GM08714 (cell line): ENCODE data around the gene CCDC188.

Experiments
- H3K4me3 ChIP-seq: fragments of 200-500 bp; sonication (Bioruptor generic); 2 replicates; pipeline ENCODE4 v1.5.1; 2014; ENCODE audit warnings: mild to moderate bottlenecking, low read length, inconsistent platforms
- ZNF274 ChIP-seq: IDR thresholded peaks from 2 replicates; pipeline ENCODE4 v1.6.1; 2012; ENCODE audit warnings: mild to moderate bottlenecking, low read depth, low read length

The CCDC188 gene

GRCh38 chr22:20110359-20110985 lies 40.4 kb downstream of the CCDC188 start:
- TF ChIP-seq ZNF274, result no peak
- H3K4me3 ChIP-seq, result no peak overlapping the region

- TF ChIP-seq ZNF274, result no peak
Observed at GRCh38 chr22:20109411-20110358, 41.2 kb downstream of the CCDC188 start.

GRCh38 chr22:20108757-20109230 lies 42.1 kb downstream of the CCDC188 start:
- no peak overlapping the region for H3K4me3 ChIP-seq
- TF ChIP-seq ZNF274, result no peak

More at GRCh38 chr22:20109411-20110358, 41.2 kb downstream of the CCDC188 start:
- H3K4me3 ChIP-seq, result no peak overlapping the region

GRCh38 chr22:20107951-20108756 lies 42.7 kb downstream of the CCDC188 start:
- no peak for TF ChIP-seq ZNF274
- no peak overlapping the region for H3K4me3 ChIP-seq

- no peak overlapping the region for H3K4me3 ChIP-seq
- no peak for TF ChIP-seq ZNF274
Observed at GRCh38 chr22:20107471-20107901, 43.4 kb downstream of the CCDC188 start.

GRCh38 chr22:20106849-20107237 lies 44.0 kb downstream of the CCDC188 start:
- no peak overlapping the region for H3K4me3 ChIP-seq
- no peak for TF ChIP-seq ZNF274

GRCh38 chr22:20106205-20106848 lies 44.5 kb downstream of the CCDC188 start:
- no peak for TF ChIP-seq ZNF274
- no peak overlapping the region for H3K4me3 ChIP-seq

GRCh38 chr22:20105456-20106204 lies 45.2 kb downstream of the CCDC188 start:
- H3K4me3 ChIP-seq, result no peak overlapping the region
- no peak for TF ChIP-seq ZNF274

GRCh38 chr22:20102203-20102780 lies 48.6 kb downstream of the CCDC188 start:
- no peak overlapping the region for H3K4me3 ChIP-seq
- TF ChIP-seq ZNF274, result no peak

- TF ChIP-seq ZNF274, result no peak
Observed at GRCh38 chr22:20101638-20102037, 49.2 kb downstream of the CCDC188 start.

GRCh38 chr22:20099099-20099711 lies 51.6 kb downstream of the CCDC188 start:
- H3K4me3 ChIP-seq, result no peak overlapping the region
- no peak for TF ChIP-seq ZNF274

More at GRCh38 chr22:20101638-20102037, 49.2 kb downstream of the CCDC188 start:
- no peak overlapping the region for H3K4me3 ChIP-seq
